GM18907 (cell line): ENCODE data around the gene SLC2A4.

Experiments
- ATAC-seq: cut with Tn5 transposase; IDR thresholded peaks from one replicate; pipeline ENCODE4 v1.9.1; 2021; ENCODE audit warnings: mild to moderate bottlenecking, moderate library complexity; ENCODE audit not compliant: unreplicated experiment

The SLC2A4 gene

DNA sequence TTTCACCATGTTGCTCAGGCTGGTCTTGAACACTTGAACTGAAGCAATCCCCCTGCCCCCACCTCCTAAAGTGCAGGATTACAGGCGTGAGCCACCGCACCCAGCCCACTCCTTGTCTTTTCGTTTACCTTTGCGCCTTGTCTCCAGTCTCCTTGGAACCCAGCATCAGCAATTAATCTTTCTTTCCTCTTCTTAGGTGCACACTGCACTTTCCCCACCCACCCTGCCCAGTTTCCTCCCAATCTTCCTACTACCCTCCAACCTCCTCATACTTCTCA lies 17.8 kb upstream of the SLC2A4 start:
- no peak for ATAC-seq

DNA sequence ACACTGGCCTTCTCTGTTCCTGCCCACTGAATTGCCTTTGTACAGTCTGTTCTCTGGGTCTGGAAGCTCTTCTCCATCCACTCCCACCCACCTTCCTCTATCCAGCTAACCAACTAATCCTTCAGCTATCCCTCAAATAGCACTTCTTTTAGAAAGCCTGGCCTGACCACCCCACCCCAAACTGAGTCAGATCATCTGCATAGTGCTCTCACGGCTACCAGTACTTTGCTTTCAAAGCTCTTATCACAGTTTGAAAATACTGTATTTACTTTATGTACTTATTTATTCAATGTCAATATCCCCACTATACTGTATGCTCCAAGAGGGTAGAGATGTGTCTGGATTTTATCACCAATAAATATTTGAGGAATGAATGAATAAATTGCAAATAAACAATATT lies 14.7 kb upstream of the SLC2A4 start:
- ATAC-seq = no peak

DNA sequence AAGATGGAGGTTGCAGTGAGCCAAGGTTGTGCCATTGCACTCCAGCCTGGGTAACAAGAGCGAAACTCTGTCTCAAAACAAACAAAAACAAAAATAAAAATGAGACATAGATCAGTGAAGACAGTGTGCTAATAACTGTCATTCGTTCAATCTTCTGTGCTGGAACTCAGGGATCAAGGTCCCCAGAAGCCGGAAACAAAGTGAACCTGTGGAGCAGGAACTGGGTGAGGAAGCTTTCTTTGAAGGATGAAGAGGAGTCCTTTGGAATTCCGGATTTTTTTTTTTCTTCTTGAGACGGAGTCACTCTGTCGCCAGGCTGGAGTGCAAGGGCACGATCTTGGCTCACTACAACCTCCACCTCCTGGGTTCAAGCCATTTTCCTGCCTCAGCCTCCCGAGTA lies 2.1 kb upstream of the SLC2A4 start:
- no peak for ATAC-seq

DNA sequence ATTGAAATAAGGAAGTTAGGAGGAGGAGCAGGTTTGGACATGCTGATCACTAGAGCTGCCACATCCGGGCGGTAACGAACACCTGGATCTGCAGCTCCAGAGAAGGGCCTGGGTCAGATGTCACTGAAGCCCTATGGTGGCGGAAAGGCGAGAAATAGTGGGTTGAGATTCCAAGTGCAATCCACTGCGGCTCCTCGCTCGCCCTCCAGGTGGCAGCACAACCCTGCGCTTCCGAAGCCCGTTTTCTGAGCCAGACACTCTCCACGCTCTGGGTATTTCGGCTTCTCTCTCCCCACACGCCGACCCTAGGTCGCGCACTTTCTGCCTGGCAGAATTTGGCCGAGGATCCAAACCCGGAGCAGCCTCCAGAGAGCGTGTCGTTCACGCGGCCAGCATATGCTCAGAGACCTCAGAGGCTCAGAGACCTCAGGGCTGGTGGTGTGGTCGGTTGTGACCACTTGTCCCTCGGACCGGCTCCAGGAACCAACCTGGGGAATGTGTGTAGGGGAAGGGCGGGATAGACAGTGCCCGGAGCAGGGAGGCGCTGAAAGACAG lies 922 bp upstream of the SLC2A4 start:
- ATAC-seq = peak; percentile 61

DNA sequence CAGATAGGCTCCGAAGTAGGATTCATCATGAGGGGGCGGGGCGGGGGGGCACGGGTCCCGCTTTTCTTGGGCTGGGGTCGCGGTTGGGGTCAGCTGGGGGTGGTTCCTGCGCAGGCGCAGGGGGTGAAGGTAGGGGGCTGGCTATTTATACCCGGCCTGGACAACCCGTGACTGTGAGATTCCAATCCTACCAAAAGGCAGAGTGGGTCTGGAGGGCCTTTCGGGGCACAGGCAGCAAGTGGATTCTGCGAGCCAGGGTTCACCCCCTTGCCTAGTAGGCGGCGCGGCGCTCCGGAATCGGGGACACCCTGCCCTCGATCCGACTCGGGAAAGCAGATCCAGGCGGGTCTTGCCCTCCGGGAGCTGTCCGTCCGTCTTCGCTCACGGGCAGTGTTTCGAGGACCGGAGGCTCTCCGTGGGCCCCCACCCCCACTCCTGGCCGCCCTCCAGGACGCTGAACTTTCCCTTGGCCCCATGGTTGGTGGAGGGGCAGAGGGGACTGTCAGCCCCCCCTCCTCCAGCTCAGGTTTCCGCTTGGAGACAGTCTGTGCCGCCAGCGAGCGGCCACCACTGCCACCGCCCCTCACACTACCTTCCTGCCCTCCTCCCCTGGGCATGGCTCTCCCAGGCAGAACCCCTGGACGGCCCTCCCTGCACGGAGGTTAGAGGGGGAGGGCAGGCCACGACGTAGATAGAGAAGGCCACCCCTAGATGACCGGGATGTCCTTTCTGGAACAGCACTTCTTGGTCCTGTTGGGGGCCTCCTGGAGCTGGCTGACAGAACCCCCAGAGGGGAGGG lies 634 bp downstream of the SLC2A4 start:
- ATAC-seq = no peak

DNA sequence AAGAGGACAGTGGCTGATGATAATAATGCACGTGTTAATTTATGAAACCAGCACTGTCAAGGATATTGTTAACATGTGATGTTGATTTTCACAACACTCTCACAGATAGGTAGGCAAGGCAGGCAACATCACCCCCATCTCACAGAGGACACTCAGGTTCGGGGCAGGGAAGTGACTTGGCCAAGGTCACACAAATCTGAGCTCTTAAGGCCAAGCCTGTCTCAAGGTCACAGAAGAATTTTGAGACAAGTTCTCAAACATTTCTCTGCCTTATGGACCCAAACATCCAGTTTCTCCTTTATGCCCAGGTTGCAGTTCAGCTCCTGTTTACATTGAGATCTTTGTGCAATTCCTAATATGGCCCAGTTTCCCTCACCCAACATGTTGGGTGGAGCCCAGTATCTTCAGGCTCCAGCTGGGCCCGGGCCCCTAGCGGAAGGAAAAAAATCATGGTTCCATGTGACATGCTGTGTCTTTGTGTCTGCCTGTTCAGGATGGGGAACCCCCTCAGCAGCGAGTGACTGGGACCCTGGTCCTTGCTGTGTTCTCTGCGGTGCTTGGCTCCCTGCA lies 1.3 kb downstream of the SLC2A4 start:
- ATAC-seq = no peak

DNA sequence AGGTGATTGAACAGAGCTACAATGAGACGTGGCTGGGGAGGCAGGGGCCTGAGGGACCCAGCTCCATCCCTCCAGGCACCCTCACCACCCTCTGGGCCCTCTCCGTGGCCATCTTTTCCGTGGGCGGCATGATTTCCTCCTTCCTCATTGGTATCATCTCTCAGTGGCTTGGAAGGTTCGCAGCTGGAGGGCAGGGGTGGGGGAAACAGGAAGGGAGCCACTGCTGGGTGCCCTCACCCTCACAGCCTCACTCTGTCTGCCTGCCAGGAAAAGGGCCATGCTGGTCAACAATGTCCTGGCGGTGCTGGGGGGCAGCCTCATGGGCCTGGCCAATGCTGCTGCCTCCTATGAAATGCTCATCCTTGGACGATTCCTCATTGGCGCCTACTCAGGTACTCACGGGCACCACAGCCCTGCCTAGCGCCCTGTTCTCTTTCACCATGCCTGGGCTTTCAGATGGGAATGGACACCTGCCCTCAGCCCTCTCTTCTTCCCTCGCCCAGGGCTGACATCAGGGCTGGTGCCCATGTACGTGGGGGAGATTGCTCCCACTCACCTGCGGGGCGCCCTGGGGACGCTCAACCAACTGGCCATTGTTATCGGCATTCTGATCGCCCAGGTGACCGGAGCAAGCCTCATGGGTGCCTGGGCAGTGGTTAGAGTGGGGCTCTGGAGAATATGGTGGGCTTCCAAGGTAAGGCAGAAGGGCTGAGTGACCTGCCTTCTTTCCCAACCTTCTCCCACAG lies 2.1 kb downstream of the SLC2A4 start:
- ATAC-seq = no peak

DNA sequence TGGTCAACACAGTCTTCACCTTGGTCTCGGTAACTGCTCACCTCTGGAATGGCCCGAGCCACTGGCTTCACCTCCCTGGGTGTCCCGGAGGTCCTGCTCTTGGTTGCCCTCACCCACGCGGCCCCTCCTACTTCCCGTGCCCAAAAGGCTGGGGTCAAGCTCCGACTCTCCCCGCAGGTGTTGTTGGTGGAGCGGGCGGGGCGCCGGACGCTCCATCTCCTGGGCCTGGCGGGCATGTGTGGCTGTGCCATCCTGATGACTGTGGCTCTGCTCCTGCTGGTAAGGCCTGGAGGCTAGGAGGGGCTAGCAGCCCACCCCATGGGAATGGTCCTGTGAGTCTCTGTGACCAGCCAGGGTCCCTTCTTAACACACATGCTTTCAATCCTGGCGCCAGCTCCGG lies 3.4 kb downstream of the SLC2A4 start:
- ATAC-seq = no peak

DNA sequence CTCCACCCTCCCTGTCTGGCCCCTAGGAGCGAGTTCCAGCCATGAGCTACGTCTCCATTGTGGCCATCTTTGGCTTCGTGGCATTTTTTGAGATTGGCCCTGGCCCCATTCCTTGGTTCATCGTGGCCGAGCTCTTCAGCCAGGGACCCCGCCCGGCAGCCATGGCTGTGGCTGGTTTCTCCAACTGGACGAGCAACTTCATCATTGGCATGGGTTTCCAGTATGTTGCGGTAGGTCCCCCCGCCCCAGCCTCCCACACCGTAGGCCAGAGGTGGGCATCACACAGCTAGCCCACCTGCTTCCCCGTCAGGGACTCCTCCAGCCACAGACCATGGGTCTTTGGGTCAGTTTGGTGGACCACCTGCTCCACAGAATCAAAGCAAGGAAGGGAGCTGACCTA lies 4.2 kb downstream of the SLC2A4 start:
- no peak for ATAC-seq

DNA sequence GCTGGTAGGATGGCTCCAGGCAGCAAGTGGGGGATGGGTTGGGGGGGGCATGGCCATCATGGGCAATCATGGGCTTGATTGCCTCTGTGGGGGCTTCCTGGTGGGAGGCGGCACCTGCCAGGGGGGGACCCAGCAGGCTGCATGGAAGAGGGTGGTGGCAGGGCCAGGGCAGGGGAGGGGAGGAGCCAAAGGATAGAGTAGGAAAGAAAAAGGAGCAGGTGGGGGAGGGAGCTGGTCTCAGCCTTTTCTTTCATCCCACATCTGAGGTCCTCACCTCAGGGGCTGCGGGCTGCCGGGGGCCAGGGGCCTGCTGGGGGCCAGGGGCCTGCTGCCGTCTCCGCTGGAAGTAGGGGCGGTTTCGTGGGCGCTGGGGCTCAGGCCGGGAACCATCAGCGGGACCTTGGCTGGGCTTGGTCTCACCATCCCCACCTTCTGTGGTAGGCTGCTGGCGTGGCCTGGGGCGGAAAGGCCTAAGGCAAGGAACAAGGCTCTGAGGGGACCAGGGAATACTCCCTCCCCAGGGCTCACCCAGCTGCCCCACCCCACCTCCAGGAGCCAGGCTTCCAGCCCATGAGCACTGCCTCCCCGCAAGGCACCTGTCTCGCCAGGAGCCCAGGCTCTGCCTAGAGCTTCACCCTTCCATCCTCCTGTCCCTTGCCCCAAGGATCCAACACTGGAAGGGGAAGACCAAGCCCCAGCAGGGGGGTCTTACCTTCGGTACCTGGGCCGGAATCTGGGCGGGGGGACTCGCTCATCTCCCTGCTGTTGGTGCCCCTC lies 7.9 kb downstream of the SLC2A4 start:
- ATAC-seq = no peak

DNA sequence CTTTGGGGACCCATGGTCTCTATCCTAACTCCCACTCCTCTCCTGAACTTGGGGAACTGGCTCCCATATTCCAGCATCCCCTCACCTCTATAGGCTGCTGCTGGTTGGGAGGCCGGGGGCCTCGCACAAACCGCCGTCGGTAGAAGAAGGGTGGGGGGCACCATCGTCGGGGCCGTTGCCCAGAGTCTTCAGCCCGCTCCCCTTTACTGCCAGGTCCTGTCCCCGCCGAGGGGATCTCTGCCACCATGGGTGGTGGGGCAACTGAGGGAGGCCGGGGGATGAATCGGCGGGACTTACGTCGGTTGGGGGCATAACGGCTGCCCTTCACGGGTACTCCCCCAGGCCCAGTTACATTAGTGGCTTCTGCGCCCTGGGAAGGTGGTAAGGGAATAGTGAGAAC lies 8.6 kb downstream of the SLC2A4 start:
- ATAC-seq = no peak

DNA sequence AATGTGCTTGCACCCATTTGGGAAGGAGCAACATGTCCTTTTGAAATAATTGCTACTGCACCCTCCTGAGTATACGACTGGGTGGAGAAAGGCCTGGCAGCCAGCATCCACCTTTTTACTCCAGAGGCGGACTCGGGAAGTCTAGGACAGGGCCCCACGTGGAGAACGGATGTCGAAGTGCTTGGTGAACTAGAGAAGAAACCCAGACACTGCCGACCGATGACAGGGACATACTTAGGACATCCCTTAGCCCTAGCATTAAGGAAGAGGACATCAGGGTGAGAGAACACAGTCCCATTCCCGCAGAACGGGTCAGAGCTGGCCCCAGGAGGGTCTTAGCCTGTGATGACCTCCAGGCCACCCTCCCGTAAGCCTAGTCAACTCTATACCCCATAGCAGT lies 9.2 kb downstream of the SLC2A4 start:
- no peak for ATAC-seq

DNA sequence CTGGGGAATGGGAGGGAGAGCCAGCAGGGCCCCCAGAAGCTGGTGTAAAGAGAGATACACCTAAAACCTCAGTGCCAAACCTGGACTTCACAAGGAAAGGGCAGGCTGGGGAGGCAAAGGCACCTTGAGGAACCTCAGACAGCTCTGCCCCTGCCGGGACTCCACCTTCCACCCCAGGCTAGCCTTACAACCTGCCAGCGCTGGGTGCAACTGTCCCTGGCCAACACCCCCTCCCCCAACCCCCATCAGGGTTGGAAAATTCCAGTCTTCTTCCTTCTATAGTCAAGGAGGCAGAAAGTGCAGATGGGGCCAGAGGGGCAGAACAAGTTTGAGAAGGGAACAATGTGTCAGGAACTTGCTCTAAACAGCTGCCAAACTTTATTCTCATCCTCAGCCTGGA lies 10.7 kb downstream of the SLC2A4 start:
- ATAC-seq = no peak

DNA sequence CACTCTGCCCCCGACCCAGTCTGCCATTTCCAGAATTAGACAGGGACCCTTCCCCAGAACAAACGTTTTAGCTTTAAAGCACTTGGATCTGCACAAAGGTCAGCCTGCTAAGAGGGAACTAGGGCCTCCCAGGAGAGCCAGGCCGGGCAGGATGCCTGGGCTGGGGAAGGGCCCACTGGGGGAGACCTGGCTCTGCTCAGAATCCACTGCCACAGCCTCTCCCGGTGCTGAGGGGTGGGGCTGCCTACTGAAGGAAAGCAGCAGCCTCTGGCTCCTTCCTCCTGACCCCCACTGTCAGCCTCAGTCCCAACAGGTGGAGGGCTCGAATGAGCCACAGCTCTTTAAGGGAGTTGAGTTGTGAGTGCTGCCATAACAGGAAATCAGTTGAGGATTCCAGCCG lies 11.2 kb downstream of the SLC2A4 start:
- ATAC-seq = no peak

DNA sequence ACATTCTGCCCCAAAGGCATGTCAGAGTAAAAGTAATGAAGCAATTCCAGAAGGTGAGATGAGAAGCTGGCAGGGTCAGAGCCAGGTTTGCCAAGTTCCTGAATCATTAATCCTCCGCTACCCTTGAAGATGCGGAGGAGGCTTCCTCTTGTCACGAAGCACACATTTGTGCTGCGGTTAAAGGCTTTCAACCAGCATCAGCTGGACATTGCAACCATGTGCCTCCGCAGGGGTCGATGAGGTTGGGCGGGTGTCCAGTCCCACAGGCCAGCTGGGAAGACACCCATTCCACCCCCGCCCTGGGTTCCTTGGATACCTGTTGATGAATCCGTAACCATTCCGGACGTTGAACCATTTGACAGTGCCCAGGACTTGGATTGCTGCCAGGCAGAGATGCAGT lies 11.6 kb downstream of the SLC2A4 start:
- ATAC-seq = no peak

DNA sequence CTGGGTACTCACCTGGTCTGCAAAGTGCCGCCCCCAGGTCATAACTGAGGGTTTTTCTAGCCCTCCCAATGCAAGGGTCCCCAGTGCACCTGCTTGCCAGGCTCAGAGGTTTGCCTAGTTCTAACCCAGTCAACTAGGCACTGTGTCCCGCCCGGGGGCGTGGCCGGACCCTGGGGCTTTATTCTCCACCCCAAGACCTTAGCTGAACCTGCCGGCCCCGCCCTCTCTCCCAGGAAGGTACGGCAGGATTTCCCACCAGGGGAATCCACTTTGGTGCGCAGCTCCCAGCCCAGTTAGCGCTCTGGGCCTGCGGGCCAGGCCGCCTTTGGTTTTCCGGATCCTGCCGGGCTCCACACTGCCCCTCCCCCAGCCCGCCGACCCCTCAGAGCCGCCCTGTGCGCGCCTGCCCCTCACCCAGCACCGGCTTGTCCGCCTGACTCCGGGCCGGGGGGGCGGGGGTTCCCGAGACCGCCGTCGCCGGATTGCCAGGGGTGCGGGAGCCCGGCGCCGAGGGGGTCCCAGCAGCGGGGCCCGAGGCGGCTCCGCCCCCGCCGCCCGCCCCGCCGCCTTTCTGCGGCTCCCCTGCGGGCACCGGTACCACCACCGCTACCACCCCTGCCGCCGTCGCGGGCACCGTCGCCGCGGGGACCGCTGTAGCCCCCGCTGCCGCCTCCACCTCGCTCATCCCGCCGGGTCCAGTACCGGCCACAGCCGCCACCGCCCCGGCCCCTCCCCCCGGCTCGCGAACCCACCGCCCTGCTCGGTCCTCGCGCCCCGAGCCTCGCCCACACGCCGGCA lies 12.5 kb downstream of the SLC2A4 start:
- no peak for ATAC-seq

DNA sequence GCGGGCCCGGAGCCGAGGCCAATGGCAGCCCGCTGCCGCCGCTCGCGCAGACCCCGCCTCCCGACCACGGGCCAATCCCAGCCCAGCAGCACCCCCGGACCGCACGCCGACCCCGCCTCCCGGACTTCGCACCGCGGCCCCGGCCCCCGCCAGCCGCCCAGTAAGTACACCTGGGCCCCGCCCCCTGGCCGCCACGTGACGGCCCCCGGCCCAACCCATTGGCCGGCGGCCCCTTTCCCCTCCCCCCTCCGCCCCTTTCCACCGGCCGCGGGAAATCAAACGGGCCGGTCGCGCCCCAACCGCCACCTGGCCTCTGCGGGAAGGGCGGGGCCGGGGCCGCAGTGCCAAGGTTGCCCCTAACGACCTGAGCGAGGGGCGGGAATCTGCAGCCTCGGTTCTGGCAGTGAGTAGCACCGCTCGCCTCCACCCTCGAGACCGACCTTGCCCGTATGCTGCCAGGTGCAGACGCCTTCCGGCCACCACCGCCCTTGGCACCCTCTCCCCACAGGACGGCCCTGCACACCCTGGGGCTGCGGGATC lies 13.2 kb downstream of the SLC2A4 start, which contains the start of gene YBX2:
TSS of gene YBX2 (minus strand) at position 26 of the 540 bp plus-strand sequence. CDS start 139 bp downstream, outside the sequence.
- no peak for ATAC-seq

DNA sequence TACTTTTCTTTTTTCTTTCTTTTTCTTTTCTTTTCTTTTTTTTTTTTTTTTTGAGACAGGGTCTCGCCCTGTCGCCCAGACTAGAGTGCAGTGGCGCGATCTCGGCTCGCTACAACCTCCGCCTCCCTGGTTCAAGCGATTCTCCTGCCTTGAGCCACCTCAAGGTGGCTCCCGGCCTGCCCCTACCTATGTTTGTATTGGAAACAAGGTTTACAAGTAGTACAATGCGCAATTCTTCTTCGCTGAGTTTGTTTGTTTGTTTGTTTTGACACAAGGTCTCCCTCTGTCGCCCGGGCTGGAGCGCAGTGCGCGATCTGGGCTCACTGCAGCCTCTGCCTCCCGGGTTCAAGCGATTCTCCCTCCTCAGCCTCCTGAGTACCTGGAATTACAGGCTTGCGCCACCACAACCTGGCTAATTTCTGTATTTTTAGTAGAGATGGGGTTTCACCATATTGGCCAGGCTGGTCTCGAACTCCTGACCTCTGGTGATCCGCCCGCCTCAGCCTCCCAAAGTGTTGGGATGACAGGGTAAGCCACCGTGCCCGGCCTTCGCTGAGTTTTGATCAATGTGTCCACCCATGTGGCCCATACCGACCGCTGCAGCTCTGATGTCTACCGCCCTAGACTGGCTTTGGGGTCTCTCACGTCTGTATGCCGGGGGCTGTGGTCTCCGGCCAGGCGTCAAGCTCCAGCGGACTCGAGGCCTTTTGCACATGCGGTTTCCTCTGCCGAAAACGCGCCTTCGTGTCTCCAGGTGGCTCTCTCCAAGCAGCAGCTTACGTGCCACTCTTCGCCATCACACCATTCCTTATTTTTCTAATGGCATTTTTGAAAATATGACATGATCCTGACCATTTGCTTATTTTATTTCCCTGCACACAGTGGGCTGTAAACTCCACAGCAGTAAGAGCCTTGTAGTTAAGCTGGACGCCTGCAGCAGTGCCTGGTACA lies 14.0 kb downstream of the SLC2A4 start:
- ATAC-seq = no peak
